H1 (cell line): ENCODE data around the gene NOL3. TPM values are rescaled to one million over a fixed set of nuclear protein-coding genes. Genes with fewer than 3 reads are reported as not detected.

Source experiments
- CHD2 ChIP-seq: IDR thresholded peaks from 2 replicates; pipeline ENCODE4 v1.6.1; 2012; ENCODE audit warnings: low read length, improper control_type of control experiment
- polyA plus RNA-seq, 7 experiments: library from polyadenylated mRNA; depleted of rRNA in 3 of 7; stranded (reverse) in 5 of 7; unstranded in 2 of 7; fragments of >200 nt in 5 of 7; fragments of 200-250 nt in 2 of 7; gene quantifications; 1 replicate in 5 of 7; 2 replicates in 1 of 7; 4 replicates in 1 of 7; pipeline versions ENCODE4 v1.2.1 to v1.2.3, GENCODE V29; 2011 to 2013; ENCODE audit warnings: missing spikeins in 2 of 7, mixed read lengths in 2 of 7
- total RNA-seq: library from RNA; stranded (reverse); fragmentation: NEBNext Ultra II Directional; extraction: Animal tissue kit (Norgen Biotek cat#: 25700); gene quantifications from 2 replicates; pipeline ENCODE4 v1.2.1, GENCODE V29; 2021
- TF ChIP-seq, protein P1 (sequence below): fragments of 300-600 bp; sonication (generic); IDR thresholded peaks from 2 replicates; pipeline ENCODE4 v1.7.1; 2012; ENCODE audit warnings: low read length, moderate library complexity, mild to moderate bottlenecking, inconsistent platforms; ENCODE audit not compliant: insufficient replicate concordance
- TF ChIP-seq, protein P2 (sequence below): IDR thresholded peaks from 2 replicates; pipeline ENCODE4 v1.6.1; 2012; ENCODE audit warnings: low read length, inconsistent platforms

Gene NOL3
- total and polyA plus RNA-seq, 2 of the 8 experiments (the other 6 are each of a cell fraction or from before 2014, with no cell fraction given) = 2.2 to 4.6 TPM

DNA sequence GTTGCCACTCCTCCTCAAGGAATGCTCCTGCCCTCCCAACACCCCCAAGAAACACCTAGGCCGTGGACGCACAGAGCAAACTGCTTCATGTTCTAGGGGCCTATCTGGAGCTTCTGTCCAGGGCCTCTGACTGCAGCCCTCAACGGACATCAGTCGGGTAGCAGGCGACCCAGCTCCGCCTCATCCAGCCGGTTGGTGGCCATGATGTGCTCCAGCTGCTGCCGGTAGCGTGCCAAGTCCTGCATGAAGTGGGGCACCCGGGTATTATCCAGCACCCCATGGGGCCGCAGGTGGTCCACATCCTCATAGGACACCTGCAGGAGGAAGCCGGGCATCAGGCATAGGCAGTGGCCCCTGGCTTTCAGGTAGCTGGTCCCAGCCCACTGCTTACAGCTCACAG lies 6.3 kb downstream of the NOL3 start (continued):
- TF ChIP-seq, protein P1, sequence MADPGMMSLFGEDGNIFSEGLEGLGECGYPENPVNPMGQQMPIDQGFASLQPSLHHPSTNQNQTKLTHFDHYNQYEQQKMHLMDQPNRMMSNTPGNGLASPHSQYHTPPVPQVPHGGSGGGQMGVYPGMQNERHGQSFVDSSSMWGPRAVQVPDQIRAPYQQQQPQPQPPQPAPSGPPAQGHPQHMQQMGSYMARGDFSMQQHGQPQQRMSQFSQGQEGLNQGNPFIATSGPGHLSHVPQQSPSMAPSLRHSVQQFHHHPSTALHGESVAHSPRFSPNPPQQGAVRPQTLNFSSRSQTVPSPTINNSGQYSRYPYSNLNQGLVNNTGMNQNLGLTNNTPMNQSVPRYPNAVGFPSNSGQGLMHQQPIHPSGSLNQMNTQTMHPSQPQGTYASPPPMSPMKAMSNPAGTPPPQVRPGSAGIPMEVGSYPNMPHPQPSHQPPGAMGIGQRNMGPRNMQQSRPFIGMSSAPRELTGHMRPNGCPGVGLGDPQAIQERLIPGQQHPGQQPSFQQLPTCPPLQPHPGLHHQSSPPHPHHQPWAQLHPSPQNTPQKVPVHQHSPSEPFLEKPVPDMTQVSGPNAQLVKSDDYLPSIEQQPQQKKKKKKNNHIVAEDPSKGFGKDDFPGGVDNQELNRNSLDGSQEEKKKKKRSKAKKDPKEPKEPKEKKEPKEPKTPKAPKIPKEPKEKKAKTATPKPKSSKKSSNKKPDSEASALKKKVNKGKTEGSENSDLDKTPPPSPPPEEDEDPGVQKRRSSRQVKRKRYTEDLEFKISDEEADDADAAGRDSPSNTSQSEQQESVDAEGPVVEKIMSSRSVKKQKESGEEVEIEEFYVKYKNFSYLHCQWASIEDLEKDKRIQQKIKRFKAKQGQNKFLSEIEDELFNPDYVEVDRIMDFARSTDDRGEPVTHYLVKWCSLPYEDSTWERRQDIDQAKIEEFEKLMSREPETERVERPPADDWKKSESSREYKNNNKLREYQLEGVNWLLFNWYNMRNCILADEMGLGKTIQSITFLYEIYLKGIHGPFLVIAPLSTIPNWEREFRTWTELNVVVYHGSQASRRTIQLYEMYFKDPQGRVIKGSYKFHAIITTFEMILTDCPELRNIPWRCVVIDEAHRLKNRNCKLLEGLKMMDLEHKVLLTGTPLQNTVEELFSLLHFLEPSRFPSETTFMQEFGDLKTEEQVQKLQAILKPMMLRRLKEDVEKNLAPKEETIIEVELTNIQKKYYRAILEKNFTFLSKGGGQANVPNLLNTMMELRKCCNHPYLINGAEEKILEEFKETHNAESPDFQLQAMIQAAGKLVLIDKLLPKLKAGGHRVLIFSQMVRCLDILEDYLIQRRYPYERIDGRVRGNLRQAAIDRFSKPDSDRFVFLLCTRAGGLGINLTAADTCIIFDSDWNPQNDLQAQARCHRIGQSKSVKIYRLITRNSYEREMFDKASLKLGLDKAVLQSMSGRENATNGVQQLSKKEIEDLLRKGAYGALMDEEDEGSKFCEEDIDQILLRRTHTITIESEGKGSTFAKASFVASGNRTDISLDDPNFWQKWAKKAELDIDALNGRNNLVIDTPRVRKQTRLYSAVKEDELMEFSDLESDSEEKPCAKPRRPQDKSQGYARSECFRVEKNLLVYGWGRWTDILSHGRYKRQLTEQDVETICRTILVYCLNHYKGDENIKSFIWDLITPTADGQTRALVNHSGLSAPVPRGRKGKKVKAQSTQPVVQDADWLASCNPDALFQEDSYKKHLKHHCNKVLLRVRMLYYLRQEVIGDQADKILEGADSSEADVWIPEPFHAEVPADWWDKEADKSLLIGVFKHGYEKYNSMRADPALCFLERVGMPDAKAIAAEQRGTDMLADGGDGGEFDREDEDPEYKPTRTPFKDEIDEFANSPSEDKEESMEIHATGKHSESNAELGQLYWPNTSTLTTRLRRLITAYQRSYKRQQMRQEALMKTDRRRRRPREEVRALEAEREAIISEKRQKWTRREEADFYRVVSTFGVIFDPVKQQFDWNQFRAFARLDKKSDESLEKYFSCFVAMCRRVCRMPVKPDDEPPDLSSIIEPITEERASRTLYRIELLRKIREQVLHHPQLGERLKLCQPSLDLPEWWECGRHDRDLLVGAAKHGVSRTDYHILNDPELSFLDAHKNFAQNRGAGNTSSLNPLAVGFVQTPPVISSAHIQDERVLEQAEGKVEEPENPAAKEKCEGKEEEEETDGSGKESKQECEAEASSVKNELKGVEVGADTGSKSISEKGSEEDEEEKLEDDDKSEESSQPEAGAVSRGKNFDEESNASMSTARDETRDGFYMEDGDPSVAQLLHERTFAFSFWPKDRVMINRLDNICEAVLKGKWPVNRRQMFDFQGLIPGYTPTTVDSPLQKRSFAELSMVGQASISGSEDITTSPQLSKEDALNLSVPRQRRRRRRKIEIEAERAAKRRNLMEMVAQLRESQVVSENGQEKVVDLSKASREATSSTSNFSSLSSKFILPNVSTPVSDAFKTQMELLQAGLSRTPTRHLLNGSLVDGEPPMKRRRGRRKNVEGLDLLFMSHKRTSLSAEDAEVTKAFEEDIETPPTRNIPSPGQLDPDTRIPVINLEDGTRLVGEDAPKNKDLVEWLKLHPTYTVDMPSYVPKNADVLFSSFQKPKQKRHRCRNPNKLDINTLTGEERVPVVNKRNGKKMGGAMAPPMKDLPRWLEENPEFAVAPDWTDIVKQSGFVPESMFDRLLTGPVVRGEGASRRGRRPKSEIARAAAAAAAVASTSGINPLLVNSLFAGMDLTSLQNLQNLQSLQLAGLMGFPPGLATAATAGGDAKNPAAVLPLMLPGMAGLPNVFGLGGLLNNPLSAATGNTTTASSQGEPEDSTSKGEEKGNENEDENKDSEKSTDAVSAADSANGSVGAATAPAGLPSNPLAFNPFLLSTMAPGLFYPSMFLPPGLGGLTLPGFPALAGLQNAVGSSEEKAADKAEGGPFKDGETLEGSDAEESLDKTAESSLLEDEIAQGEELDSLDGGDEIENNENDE = no peak
- TF ChIP-seq, protein P2, sequence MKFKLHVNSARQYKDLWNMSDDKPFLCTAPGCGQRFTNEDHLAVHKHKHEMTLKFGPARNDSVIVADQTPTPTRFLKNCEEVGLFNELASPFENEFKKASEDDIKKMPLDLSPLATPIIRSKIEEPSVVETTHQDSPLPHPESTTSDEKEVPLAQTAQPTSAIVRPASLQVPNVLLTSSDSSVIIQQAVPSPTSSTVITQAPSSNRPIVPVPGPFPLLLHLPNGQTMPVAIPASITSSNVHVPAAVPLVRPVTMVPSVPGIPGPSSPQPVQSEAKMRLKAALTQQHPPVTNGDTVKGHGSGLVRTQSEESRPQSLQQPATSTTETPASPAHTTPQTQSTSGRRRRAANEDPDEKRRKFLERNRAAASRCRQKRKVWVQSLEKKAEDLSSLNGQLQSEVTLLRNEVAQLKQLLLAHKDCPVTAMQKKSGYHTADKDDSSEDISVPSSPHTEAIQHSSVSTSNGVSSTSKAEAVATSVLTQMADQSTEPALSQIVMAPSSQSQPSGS = no peak
- TF ChIP-seq CHD2 = no peak
